NT2/D1 (cell line): ENCODE data around the gene LRRFIP1.

Experiments
- YY1 ChIP-seq: IDR thresholded peaks from 2 replicates; pipeline ENCODE4 v1.6.1; 2011; ENCODE audit not compliant: insufficient read length, insufficient read depth
- ZNF274 ChIP-seq: IDR thresholded peaks from 2 replicates; pipeline ENCODE4 v1.6.1; 2011; ENCODE audit warnings: mild to moderate bottlenecking, low read depth, low read length

DNA sequence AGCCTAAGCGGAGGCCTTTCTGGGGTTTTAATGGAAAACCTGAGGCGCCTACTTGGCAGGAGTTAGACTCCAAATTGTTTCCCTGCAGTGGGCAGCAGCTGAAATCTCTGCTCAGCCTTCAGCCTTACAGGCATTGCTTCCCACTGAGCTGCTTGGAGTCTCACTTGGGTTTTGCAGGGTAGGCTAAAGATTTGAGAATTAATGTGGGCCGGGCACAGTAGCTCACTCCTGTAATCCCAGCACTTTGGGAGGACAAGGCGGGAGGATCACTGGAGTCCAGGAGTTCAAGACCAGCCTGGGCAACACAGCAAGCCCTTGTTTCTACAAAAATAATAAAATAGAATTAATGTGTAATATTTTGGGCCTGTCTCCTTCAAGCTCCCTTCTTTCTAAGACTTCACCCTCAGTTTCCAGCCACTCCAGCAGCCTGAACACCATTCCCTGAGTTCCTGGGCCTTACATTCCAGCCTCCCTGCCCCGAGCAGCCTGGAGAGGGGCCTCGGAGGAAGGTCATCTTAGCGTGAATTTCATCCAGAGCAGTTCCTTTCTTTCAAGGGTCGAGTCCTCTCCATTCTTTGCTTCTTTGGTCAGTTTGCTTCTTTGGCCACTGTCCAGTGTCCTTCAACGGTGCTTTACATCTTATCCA lies 27.8 kb upstream of the LRRFIP1 start:
- TF ChIP-seq YY1 (no peak), ZNF274 (no peak)
